ENCODE results near the gene ACADVL.

GRCh38 chr17:7204336-7204735 is 15.4 kb upstream of the ACADVL start:
- TF ChIP-seq EZH2 (IDR thresholded peaks at IDR 0.05; ENCODE audit: insufficient read depth, poor library complexity, severe bottlenecking), result no peak
- TF ChIP-seq EZH2phosphoT487 (IDR thresholded peaks at IDR 0.05; ENCODE audit: insufficient read depth, low read depth), result no peak
